ENCODE results near the gene PCDHA1.

- TF ChIP-seq CTCF (IDR thresholded peaks at IDR 0.05) (no peak), POLR2A (IDR thresholded peaks at IDR 0.05) (no peak)
These were observed 97.4 kb downstream of the PCDHA1 start for GRCh38 chr5:140883373-140883772.

All from adrenal gland (tissue), 5 donors.